ENCODE data around the gene NUDC. TPM values are rescaled to one million over a fixed set of nuclear protein-coding genes. Genes with fewer than 3 reads are reported as not detected.

NUDC gene
- total and polyA plus RNA-seq, 2 of the 13 experiments (the other 11 are each of a cell fraction or from before 2014, with no cell fraction given): 34.7 to 104 TPM

DNA sequence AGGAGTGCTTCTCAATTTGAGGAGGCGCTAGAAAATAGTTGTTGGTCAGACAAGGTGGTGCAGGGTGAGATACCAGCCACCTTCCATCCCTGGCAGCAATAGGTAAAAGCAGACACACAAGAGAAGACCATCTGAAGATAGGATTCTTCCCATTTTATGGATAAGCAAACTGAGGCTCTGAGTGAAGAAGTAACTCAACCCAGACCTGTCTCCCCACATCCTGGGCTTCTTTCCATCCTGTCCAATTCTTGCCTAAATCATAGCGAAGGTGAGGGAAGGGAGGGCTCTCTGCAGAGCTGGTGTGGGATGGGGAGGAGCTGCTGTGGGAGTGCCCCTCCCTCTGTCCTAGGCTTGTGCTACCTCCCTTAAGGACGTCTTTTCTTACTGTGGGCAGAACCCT lies 50.0 kb downstream of the NUDC start:
- CTCF ChIA-PET (ENCODE audit: low intra/inter-chr PET ratio, low total read pairs): no interaction called here

DNA sequence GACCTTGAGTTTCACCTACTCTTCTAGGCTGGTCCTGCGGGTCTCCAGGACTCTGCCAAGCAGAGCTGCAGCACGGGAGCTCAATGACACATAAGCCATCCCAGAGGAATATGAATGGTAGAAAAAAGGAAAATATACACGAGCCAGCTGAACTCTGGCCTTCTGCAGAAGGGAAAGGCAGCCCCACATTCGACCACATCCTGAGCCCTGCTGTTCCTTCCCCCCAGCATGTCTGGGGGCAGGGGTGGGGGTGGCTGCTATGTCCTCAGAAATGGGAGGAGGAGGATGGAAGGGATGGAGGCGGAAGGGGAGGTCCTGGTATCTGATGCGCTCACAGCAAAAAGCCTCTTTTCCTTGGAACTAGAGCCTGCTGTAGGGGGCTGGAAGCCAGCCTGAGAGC lies 50.8 kb downstream of the NUDC start:
- no peaks in the 10 kb centered on the region for H4K20me1 ChIP-seq (ENCODE audit: insufficient read depth, low read length)
- CTCF ChIA-PET (ENCODE audit: low intra/inter-chr PET ratio, low total read pairs): no interaction called here
- no peak overlapping the region for H3K9ac ChIP-seq (ENCODE audit: insufficient read depth, low read depth, low read length)
- BruUV-seq (replicated peaks): no TSS peak
- FAIRE-seq (peak; percentile 32), ATAC-seq (peak; percentile 47), DNase-seq (ENCODE audit: low spot score) (no peak)
- POLR2A ChIA-PET: interaction anchor here (1.0 to 1.3 kb wide), 6 partner anchors 19 to 72 kb away, joined by 3 to 9 read pairs (median 6); partner anchors contain the start of genes GPATCH3, NR0B2 and TRNP1
- peaks cover 76% of the 10 kb centered on the region for H3K4me1 ChIP-seq (ENCODE audit: insufficient read depth, low read length)
- H3K4me2 ChIP-seq (ENCODE audit: low read depth, low read length): peak overlapping the region; percentile 70; the same call in 1 of the 2 replicates
- peak overlapping the region in 1 of 3 experiments; percentile 49; a peak in 2 of 6 replicates for H3K4me3 ChIP-seq (replicated peaks in 1 of 3; ENCODE audit: insufficient read depth in 1 of 3, low read depth in 2 of 3, low read length in 3 of 3)
- no peak overlapping the region for H2AFZ ChIP-seq (ENCODE audit: low read length)
- in situ Hi-C loops (cut with HindIII; ENCODE audit: extremely low pct_ligation_motif_present, low pct_unique_long_range_greater_than_20kb): no loop called here
- 0 out of 5 replicates have a peak, but pooled peaks cover 0 to 4% of the 10 kb centered on the region in 2 experiments for H3K27me3 ChIP-seq (ENCODE audit: control insufficient read depth in 1 of 2, insufficient read depth in 2 of 2, low read length in 2 of 2)
- intact Hi-C loops (cut with micrococcal nuclease; ENCODE audit: unreplicated experiment): no loop called here
- H3K36me3 ChIP-seq (replicated peaks in 1 of 2; ENCODE audit: control insufficient read depth in 1 of 2, insufficient read depth in 2 of 2, low read length in 2 of 2): no peaks in the 10 kb centered on the region
- no peaks in the 10 kb centered on the region for H3K9me3 ChIP-seq (ENCODE audit: low read length)
- no peak overlapping the region for H3K27ac ChIP-seq (ENCODE audit: extremely low read length, insufficient read depth, low read length)
- 11% methylated on average over 6 of the region's 6 CpGs for WGBS (ENCODE audit: low lambda C conversion rate)
- no peaks in the 10 kb centered on the region for H3K79me2 ChIP-seq (ENCODE audit: insufficient read depth, low read length)
- no peak for TF ChIP-seq HOXA5 (CRISPR knock-in tag; IDR thresholded peaks at IDR 0.05)
- 0 out of 2 replicates have a peak, but pooled peaks have one; percentile 24 for TF ChIP-seq SAP130 (CRISPR knock-in tag; IDR thresholded peaks at IDR 0.05; ENCODE audit: low read depth)
- TF ChIP-seq, protein P1, sequence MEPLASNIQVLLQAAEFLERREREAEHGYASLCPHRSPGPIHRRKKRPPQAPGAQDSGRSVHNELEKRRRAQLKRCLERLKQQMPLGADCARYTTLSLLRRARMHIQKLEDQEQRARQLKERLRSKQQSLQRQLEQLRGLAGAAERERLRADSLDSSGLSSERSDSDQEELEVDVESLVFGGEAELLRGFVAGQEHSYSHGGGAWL (CRISPR knock-in tag; IDR thresholded peaks at IDR 0.05): no peak
- TF ChIP-seq, protein P2, sequence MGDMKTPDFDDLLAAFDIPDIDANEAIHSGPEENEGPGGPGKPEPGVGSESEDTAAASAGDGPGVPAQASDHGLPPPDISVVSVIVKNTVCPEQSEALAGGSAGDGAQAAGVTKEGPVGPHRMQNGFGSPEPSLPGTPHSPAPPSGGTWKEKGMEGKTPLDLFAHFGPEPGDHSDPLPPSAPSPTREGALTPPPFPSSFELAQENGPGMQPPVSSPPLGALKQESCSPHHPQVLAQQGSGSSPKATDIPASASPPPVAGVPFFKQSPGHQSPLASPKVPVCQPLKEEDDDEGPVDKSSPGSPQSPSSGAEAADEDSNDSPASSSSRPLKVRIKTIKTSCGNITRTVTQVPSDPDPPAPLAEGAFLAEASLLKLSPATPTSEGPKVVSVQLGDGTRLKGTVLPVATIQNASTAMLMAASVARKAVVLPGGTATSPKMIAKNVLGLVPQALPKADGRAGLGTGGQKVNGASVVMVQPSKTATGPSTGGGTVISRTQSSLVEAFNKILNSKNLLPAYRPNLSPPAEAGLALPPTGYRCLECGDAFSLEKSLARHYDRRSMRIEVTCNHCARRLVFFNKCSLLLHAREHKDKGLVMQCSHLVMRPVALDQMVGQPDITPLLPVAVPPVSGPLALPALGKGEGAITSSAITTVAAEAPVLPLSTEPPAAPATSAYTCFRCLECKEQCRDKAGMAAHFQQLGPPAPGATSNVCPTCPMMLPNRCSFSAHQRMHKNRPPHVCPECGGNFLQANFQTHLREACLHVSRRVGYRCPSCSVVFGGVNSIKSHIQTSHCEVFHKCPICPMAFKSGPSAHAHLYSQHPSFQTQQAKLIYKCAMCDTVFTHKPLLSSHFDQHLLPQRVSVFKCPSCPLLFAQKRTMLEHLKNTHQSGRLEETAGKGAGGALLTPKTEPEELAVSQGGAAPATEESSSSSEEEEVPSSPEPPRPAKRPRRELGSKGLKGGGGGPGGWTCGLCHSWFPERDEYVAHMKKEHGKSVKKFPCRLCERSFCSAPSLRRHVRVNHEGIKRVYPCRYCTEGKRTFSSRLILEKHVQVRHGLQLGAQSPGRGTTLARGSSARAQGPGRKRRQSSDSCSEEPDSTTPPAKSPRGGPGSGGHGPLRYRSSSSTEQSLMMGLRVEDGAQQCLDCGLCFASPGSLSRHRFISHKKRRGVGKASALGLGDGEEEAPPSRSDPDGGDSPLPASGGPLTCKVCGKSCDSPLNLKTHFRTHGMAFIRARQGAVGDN (CRISPR knock-in tag; IDR thresholded peaks at IDR 0.05): peak; percentile 24; the same call in 1 of the 2 replicates
- no peak for TF ChIP-seq MZF1 (CRISPR knock-in tag; IDR thresholded peaks at IDR 0.05; ENCODE audit: borderline replicate concordance)
- TF ChIP-seq TEAD3 (CRISPR knock-in tag; optimal IDR thresholded peaks at IDR 0.05; ENCODE audit: borderline replicate concordance): peak; percentile 9
- TF ChIP-seq, protein P3, sequence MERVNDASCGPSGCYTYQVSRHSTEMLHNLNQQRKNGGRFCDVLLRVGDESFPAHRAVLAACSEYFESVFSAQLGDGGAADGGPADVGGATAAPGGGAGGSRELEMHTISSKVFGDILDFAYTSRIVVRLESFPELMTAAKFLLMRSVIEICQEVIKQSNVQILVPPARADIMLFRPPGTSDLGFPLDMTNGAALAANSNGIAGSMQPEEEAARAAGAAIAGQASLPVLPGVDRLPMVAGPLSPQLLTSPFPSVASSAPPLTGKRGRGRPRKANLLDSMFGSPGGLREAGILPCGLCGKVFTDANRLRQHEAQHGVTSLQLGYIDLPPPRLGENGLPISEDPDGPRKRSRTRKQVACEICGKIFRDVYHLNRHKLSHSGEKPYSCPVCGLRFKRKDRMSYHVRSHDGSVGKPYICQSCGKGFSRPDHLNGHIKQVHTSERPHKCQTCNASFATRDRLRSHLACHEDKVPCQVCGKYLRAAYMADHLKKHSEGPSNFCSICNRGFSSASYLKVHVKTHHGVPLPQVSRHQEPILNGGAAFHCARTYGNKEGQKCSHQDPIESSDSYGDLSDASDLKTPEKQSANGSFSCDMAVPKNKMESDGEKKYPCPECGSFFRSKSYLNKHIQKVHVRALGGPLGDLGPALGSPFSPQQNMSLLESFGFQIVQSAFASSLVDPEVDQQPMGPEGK (CRISPR knock-in tag; IDR thresholded peaks at IDR 0.05): peak; percentile 51

More for the DNA sequence above, 50.0 kb downstream of the NUDC start:
- Histone ChIP-seq H2AFZ (ENCODE audit: low read length) (no peak overlapping the region), H3K4me3 (replicated peaks in 1 of 3; ENCODE audit: insufficient read depth in 1 of 3, low read depth in 2 of 3, low read length in 3 of 3) (peak overlapping the region in 1 of 3 experiments; percentile 49; a peak in 1 of 6 replicates), H3K27me3 (ENCODE audit: control insufficient read depth in 1 of 2, insufficient read depth in 2 of 2, low read length in 2 of 2) (0 out of 5 replicates have a peak, but pooled peaks cover 0 to 4% of the 10 kb centered on the region in 2 experiments), H3K9me3 (ENCODE audit: low read length) (no peaks in the 10 kb centered on the region), H3K36me3 (replicated peaks in 1 of 2; ENCODE audit: control insufficient read depth in 1 of 2, insufficient read depth in 2 of 2, low read length in 2 of 2) (no peaks in the 10 kb centered on the region), H4K20me1 (ENCODE audit: insufficient read depth, low read length) (no peaks in the 10 kb centered on the region), H3K79me2 (ENCODE audit: insufficient read depth, low read length) (no peaks in the 10 kb centered on the region), H3K9ac (ENCODE audit: insufficient read depth, low read depth, low read length) (no peak overlapping the region), H3K4me1 (ENCODE audit: insufficient read depth, low read length) (peaks cover 77% of the 10 kb centered on the region), H3K4me2 (ENCODE audit: low read depth, low read length) (peak overlapping the region; percentile 70), H3K27ac (ENCODE audit: extremely low read length, insufficient read depth, low read length) (no peak overlapping the region)
- ATAC-seq (no peak), DNase-seq (ENCODE audit: low spot score) (no peak), FAIRE-seq (no peak)
- no TSS peak for BruUV-seq (replicated peaks)
- POLR2A ChIA-PET: interaction anchor here (1.0 to 1.3 kb wide), 6 partner anchors 20 to 71 kb away, joined by 3 to 9 read pairs (median 6); partner anchors contain the start of genes GPATCH3, NR0B2 and TRNP1
- intact Hi-C loops (cut with micrococcal nuclease; ENCODE audit: unreplicated experiment): no loop called here
- in situ Hi-C loops (cut with HindIII; ENCODE audit: extremely low pct_ligation_motif_present, low pct_unique_long_range_greater_than_20kb): no loop called here
- 20% methylated on average over 3 of the region's 3 CpGs for WGBS (ENCODE audit: low lambda C conversion rate)
- peak; percentile 97 for TF ChIP-seq ZNF629 (CRISPR knock-in tag; conservative IDR thresholded peaks at IDR 0.05)
- no peak for TF ChIP-seq NFE2L1 (CRISPR knock-in tag; IDR thresholded peaks at IDR 0.05; ENCODE audit: borderline replicate concordance)
- 0 out of 2 replicates have a peak, but pooled peaks have one; percentile 14 for TF ChIP-seq ADNP (CRISPR knock-in tag; IDR thresholded peaks at IDR 0.05)
- TF ChIP-seq ISX (CRISPR knock-in tag; conservative IDR thresholded peaks at IDR 0.05): no peak
- peak; percentile 90 for TF ChIP-seq ZMYM3 (CRISPR knock-in tag; IDR thresholded peaks at IDR 0.05)
- no peak for TF ChIP-seq ZBTB1 (CRISPR knock-in tag; IDR thresholded peaks at IDR 0.05; ENCODE audit: borderline replicate concordance)
- TF ChIP-seq TRIM24 (CRISPR knock-in tag; IDR thresholded peaks at IDR 0.05): no peak
- peak; percentile 42; the same call in 1 of the 2 replicates for TF ChIP-seq RCOR2 (CRISPR knock-in tag; IDR thresholded peaks at IDR 0.05)
- peak; percentile 70 for TF ChIP-seq ZNF7 (CRISPR knock-in tag; IDR thresholded peaks at IDR 0.05)
- 0 out of 2 replicates have a peak, but pooled peaks have one; percentile 47 for TF ChIP-seq CHD4 (IDR thresholded peaks at IDR 0.05; ENCODE audit: borderline replicate concordance, low read length)

All from HepG2 (cell line).